Fibroblast of the conjunctiva (primary cell): ENCODE results near the gene PTPRM.
A peak's percentile ranks its signal among the peaks of the same experiment; 100 is the strongest.

Experiments
- DNase-seq: peaks from one replicate; pipeline ENCODE4 v3.0.0-alpha.2; 2010; ENCODE audit warnings: low read depth

PTPRM gene

DNA sequence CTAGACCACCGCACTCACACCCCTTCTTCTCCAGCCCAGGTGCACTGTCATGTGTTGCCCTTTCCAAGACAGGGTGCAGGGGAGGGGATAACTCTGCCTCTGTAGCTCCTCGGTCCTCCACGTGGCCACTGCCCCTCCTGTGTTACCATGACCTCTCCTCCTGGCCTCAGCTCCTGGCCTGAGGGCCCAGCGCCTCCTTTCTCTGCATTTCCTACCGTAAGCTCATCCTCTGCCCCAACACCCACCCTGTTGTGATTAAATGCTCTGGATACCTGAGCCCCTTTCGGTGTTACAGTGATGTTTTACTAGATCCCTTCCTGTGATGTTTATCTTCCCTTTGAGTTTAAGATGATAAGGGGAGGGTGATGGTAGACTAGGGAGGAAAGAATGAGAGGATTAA is 242.3 kb downstream of the PTPRM start:
- no peak for DNase-seq

DNA sequence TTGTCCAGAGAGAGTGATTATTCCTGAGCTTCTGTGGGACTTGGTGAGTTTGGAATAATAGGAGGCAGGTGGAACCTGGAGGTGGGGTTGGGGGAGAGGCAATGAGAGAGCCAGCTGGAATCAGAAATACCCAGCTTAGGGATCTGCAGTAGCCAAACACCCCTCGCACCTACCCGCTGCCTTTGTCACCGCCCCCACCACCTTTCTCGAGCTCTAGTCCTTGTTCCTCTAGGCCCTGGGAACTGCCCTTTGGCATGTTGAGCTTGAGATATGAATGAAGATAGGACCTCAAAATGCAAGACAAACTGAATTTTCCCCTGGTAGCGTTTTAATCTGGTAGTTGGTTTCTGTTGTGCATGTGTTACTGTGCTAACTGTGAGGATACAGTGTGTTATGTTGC is 242.9 kb downstream of the PTPRM start:
- no peak for DNase-seq

DNA sequence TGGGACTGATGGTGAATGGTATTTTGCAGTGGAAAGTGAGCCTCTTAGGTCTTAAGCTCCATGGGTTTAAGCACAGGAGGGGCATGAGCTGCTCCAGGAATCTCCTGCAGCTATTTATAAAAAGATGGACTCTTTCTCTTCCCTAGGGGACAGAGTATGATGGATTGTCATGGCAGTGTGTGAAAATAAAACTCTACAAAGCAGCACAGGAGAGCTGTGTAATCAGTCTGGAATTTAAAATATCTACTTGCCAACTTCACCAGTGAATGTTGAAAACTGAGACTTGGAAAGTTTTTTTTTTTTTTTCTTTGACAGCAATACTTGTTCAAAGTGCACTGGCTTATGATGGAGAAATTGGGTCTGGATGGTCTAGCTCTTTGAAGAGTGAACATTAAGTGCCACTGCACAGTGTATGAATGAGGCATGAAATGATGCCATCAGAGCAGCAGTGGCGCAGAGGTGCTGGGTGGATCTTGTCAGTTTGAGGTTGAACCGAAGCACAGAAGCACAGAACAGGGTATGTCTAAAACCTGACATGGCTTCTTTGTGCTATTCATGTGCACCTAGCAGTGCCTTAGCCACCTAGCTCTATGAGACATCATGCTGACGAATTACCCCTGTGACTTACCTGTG is 245.4 kb downstream of the PTPRM start:
- DNase-seq, result peak; percentile 52

DNA sequence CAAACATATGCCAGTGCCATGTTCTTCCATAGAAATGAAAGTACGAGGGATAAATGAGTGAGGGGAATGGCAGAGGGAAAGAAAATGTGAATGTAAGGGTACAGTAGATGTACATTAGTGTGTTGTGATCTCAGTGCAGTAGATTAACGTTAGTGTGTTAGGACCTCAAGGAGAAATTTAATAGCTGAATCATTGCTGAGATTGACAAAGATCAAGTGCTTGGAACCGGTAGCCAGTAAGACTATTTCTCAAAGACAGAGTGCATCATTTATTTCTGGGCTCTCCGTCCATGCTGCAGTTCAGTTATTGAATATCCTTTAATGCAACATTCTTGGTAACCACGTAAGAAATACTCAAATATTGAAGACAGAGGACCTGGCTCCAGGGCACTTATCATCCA is 246.0 kb downstream of the PTPRM start:
- DNase-seq, result no peak

DNA sequence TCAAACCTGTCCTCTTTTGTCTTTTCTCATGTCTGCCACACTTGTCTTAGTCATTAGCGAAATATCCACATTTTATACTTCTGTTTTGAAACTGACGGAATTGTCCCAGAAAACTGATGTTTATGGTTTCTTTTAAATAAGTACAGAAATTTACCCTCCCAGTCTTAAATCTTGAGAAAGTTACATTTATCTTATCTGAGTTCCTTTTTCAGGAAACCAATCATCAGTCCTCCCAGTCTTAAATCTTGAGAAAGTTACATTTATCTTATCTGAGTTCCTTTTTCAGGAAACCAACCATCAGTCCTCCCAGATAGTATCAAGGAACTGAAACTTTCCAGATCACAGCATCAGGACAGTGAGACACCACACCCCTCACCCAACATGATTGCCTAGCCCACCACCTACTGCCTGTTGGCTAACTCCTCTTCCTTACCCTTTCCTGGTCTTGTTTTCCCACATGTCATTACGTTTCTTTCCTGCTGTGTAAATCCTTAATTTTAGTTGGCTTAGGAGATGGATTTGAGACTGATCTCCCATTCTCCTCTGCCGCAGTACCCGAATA is 247.7 kb downstream of the PTPRM start:
- no peak for DNase-seq

DNA sequence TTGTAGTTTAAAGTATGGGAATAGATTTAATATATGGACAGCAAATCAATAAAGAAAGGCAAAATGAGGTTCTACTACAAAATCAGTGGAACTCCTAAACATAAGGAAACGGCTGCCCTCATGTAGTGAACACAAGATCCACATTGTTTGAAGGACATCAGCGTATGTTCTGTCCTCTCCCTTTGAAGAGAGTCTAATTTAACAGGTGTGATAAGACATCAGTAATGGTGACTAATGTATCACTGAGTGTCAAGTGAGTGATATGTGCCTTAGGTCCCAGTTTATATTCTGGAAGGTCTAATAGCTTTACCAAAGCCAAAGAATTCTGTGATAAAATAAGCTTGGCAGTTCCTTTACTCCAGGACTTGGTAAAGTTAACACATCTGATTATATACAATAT is 248.7 kb downstream of the PTPRM start:
- no peak for DNase-seq

DNA sequence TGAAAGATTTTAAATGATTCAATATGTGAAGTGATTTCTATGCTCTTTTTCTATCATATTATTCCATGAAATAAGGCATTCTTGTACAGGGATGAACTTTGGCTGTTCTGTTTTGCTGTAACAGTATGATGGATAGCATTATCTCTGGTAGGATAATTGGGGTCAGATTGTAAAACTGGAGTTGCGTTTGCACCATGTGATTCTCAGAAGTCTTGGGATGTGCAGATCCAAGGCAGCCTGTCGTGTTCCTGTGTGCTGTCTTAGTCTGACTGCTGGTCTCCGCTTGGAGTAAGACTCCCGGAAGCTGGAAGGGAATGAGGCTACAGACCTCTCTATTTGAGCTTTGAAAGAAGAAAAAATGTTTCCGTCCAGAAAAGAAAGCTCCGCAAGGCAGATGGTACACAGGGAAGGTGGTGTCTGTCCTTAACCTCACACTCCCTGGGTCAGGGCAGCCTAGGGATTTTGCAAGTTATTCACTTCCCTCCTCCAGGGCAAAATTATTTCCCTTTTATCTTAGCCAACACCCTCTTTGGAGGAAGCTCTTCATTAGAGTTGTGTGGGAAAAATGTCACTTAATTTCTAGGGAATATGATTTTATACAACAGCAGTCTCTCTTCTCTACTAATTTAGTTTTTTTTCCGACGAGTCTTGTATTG is 250.6 kb downstream of the PTPRM start:
- no peak for DNase-seq

DNA sequence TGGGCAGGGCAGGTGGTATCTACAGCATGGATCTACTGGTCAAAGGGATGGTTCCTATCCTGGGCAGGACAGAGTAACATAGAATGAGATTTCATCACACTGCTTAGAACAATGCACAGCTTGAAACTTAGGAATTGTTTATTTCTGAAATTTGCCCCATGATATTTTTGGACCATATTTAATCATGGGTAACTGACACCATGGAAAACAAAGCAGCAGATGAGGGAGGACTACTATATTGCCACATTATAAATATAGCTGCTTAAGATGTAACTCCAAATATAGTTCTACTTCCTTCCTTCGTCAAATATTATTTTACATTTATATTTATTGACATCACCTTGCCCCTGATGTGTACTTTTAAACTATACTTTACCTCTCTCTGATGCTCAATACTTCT is 254.7 kb downstream of the PTPRM start:
- no peak for DNase-seq

DNA sequence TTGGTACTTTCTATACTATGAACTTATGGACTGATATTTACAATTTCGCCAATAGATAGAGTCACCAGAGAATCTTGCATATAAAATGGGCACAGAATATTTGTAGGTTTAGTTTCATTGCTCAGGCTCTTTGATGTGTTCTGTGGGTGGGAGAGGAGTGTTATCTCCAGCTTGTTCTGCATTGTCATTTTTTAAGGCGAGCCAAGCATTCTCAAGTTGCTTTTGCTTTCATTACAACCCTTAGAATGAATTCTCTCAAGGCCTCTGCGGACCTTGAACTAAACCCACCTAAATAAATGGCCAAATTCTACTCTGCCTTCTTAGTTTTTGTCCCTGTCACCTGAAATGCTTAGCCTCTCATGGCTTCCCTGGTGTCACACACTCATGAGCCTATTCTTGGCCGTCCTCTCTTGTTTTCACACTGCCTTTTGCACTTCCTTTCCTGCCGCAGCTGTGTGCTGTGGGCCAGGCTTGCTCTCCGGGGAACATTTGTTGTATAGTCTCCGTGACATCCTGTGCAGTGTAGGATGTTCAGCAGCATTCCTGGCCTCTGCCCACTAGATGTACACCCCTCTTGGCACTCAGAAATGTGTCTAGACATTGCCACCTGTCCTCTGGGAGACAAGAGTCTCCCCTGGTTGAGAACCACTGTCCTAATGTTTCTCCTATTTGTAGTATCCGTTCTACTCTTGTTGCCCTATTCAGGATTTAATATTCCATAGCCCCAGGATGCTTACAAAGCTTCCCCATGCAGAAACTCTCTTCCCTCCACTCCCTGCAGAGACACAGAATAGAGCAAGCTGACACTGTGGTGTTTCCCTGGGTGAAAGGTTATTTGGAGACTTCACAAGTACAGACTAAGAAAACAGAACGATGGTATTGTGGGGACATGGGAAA is 255.6 kb downstream of the PTPRM start:
- no peak for DNase-seq

DNA sequence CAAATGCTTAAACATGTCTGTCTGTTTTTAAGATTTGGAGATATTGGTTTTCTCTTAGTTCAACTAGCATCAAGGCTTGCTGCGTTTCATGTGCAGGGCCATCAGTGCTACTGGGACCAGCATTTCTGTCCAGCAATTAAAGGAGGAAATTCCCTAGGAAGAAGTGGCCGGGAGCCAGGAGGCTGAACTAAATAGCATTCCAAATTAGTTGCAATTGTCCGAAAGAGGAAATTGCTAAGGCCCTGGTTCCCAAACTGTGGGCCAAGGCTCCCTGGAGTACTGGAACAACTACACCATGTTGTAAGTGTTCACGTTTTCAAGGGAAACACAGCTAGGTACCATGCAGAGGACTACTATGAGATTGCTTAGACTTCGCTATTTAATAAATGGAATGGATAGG is 257.9 kb downstream of the PTPRM start:
- DNase-seq, result no peak

DNA sequence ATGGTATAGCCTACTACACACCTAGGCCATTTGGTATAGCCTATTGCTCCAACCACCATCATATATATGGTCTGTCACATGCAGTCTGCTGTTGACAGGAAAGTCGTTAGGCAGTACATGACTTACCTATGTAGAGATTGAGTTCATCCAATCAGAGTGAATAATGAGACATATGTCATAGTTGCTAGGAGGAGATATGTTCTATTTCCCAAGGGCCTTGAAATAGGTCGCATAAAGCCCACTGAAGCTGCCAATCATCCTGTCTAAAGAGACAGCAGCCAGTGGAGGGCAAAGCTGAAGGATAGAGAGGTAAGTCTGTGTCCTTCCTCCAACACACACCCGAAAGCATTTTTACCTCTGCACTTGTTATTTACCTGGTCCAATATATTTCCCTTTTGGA is 263.4 kb downstream of the PTPRM start:
- no peak for DNase-seq

DNA sequence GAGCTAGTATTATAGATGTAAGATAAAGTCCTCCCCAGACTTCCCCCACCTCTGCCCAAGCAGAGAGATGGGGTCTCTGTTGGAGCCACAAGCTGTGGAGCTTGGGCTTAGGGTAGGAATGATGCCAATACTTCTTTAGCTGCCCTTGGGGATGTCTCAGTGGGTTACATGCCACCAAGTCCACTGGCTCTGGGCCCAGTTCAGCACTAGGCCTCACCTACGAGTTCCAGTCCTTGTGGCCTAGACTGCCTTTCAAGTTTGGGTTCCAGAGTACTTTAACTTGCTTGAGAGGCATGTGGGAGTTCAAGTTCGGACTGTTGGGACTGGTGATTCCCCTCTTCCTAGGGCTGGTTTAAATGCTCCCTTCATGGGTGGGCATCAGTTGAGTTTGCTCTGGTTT is 272.4 kb downstream of the PTPRM start:
- DNase-seq, result no peak

DNA sequence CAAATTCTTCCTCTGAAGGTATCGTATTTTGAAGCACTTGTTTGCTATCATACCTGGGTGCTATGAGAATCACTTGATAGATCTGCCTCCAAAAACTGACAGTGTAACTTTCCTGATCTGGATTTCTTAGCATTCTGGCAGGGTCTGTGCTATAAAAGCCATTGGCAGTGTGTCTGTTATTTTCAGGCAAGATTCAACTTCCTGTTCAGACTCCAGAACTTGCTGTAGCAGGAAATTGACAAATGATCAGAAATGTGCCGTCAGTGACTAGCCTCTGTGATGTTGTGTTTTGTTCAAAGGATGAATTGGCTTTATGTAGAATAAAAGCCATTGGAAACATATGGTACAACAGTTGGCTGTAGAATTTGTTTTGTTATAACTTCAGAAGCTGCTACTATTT is 273.3 kb downstream of the PTPRM start:
- DNase-seq, result no peak

DNA sequence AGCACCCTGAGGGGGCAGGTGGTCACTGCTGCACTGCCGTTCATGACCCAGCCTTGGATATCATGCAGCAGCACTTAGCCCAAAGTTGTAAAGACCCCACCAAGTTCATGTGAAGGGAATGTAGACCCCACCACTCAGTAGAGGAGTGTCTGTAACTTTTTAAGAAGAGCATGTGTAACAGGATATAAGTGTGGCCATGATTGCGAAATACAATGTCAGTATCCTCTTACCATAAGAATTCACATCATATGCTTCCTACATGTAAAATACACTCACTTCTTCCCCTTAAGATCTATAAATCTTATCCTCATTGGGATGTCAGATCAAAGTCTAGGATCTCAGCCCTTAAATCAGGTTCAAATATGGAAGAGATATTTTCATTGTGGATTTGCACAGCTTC is 276.9 kb downstream of the PTPRM start:
- no peak for DNase-seq

DNA sequence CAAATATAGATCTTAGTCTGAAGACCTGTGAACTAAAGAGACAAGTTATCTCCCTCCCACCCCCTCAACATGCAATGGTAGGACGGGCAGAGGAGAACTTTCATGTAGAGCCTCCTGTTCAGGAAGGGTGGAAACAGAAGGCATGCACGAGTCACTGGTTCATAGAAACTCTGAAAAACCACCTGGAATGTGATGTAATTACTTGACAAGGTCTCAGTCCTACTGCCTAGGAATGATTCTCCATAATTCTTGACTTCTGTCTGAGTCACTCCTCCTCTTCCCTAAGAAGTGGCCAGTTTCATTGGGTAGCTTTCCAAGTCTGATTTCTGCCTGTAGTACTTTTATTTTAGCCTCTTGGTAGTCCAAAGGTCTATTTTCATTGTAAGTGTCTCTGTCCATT is 277.3 kb downstream of the PTPRM start:
- no peak for DNase-seq

DNA sequence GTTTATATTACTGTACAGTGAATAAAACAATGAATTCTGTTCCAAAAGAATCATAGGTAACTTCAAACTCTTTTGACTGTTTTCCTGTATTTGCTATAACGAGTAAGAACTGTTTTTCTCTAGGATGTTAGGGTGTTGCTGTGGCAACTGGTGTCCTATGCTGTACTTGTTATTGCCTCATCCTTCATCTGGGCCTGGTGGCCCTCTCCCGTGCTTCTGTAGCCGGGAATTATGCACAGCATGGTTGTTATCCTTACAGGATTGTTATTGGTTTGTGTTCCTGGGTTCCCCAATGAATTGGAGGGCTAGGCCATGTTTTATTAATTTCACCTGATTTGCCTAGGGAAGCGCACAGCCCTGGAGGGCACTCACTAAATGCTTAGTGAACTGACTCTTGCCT is 279.2 kb downstream of the PTPRM start:
- DNase-seq, result no peak

DNA sequence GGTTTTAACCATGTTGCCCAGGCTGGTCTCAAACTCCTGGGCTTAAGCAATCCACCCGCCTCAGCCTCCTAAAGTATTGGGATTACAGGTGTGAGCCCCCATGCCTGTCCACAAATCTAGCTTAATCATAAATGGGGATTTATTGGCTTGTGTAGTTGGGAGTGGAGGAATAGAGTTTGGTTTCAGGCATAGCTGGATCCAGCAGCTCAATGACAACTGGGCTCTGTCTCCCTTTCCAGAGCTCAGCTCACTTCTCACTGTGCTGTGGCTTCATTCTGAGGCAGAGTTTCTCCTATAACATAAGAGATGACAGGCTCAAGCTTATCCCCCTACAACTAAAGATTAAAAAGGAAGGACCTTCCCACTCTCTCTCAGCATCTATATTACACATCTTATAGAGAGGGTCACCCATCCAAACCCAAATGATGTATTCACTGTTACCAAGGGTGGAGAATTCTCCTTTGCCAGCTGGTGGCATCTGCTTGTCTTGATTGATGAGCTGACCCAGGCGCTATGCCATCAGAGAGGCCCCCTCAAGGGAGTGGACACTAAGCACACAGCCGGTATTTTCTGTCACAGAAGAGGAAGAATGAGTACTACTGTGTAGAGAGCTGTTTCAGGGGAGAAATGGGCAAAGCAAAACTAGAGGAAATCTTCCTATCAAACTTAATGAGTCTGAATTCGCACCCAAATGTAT is 280.4 kb downstream of the PTPRM start:
- no peak for DNase-seq

DNA sequence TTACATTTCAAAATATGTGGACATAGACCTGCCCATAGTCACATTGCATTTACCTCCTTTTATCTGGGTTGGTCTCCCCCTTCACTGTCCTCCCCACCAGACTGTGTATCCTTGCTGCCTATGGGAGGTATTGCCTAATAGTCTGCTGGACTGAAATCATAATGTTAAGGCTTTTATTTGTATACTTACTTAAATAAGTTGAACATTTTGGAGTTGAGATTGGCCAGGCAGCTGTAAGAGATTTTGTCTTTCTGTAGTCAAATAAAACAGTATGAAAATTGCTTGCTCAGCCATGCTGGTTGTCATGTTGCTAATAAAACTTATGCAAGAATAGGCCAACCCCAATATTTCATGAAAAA is 280.9 kb downstream of the PTPRM start:
- no peak for DNase-seq

DNA sequence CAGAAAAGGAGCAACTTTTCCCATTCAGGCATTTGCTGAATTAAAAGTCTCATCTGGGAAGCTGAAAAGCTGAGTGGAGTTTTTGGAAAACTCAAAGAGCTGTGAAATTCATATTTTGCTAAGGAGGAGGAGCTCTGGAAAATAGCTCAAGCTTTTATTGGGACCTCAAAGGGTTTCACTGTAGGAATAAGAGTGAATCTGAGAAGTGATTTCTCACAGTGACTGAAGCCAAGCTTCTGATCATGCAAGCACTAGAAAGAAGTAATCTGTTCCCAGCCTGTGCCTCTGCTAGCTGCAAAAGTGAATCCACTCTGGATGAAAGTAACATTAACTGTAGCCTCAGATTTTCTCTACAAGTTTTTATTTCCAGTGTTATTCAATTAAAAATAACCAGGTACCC is 283.3 kb downstream of the PTPRM start:
- DNase-seq, result no peak

DNA sequence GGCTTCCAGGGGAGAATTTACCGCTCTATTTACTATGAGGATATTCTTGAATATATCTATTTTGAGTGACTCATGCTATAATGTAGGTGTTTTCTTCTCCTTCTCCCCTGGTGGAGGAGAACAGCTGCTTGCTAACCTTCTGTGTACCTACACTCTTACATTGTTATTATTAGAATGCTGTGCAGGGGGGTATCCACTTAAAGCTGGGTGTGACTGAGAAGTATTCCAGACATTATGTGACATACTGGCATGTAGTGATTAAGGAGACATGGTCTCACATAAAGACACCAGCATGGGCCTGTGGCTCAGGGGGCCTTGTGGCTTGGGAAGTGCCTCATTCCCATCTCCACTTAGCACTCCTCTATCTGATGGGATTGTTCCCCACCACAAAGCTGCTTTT is 287.9 kb downstream of the PTPRM start:
- DNase-seq, result no peak

DNA sequence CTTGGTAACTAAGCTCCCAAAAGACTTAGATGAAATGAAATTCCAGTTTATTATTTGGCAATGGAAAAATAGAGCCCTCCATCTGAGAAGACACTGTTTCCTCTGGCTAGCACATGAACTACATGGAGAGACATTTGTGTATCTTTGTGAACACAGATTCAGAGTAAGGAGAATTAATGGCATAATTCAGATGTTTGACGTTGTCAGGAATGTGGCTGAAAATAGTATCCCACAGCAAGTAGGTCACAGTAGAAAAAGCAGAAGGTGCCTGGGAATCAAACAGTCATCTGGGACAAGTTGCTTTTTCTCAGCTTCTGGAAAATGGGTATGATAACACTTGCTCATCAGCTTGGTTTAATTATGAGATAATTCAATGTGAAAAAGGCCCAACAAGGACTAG is 288.6 kb downstream of the PTPRM start:
- DNase-seq, result no peak

DNA sequence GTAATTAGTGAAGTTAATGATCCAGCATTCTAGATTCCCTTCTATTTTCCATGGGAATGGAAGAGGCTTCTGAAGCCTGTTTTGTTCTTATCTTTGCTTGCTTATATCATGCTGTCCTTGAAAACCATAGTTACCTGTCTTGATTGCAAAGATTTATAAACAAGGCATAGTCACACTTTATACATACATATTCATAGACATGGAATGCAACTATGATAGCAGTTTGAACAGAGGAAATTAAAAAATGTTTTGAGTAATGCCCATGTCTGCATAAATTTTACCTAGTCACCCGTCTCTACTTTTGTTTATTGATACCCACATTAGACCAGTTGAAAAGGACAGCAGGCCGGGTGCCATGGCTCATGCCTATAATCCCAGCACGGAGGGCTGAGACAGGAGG is 289.0 kb downstream of the PTPRM start:
- no peak for DNase-seq
